DND-41 (cell line): ENCODE measurements around the gene GDF11.

Experiments used
- EZH2 ChIP-seq: IDR thresholded peaks from 3 replicates; pipeline ENCODE4 v1.6.1; 2012; ENCODE audit warnings: borderline replicate concordance, low read depth, mild to moderate bottlenecking, moderate library complexity, low read length, inconsistent platforms; ENCODE audit not compliant: severe bottlenecking
- TF ChIP-seq, protein P1 (sequence below): IDR thresholded peaks from 2 replicates; pipeline ENCODE4 v1.5.1; 2012; ENCODE audit warnings: borderline replicate concordance, low read length, moderate library complexity, mild to moderate bottlenecking; ENCODE audit not compliant: poor library complexity, severe bottlenecking; ENCODE audit errors: extremely low read depth

DNA sequence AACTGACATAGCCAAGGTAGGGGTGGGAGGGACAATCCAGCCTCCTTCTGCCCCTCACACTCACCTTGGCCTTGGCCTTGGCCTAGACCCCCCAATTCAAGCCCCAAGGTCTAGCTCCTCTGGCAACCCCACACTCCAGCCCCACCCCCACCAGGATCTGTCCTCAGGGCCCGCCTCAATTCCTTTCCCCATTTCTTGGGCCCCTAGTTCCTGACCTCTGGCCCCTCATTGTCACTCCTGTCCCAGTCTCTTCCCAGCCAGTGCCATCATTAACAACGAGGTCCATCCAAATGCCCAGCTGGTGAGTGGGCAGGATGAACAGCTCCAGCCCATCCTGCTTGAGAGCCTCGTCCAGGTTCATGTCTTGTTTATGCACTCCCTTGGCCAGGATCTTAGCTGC, 6.8 kb upstream of the GDF11 start:
- TF ChIP-seq, protein P1, sequence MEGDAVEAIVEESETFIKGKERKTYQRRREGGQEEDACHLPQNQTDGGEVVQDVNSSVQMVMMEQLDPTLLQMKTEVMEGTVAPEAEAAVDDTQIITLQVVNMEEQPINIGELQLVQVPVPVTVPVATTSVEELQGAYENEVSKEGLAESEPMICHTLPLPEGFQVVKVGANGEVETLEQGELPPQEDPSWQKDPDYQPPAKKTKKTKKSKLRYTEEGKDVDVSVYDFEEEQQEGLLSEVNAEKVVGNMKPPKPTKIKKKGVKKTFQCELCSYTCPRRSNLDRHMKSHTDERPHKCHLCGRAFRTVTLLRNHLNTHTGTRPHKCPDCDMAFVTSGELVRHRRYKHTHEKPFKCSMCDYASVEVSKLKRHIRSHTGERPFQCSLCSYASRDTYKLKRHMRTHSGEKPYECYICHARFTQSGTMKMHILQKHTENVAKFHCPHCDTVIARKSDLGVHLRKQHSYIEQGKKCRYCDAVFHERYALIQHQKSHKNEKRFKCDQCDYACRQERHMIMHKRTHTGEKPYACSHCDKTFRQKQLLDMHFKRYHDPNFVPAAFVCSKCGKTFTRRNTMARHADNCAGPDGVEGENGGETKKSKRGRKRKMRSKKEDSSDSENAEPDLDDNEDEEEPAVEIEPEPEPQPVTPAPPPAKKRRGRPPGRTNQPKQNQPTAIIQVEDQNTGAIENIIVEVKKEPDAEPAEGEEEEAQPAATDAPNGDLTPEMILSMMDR, result no peak
- TF ChIP-seq EZH2, result no peak
